ENCODE results near the gene SIGLEC11. TPM values are rescaled to one million over a fixed set of nuclear protein-coding genes. Genes with fewer than 3 reads are reported as not detected.
A peak's percentile ranks its signal among the peaks of the same experiment; 100 is the strongest.

Gene SIGLEC11
- polyA plus RNA-seq, 3 donors: 0.28 to 2.2 (median 0.67) TPM

- Histone ChIP-seq H3K4me1 (ENCODE audit: control insufficient read depth in 1 of 2, insufficient read depth in 2 of 2, low read length in 2 of 2) (peaks cover 46 to 60% of the 10 kb centered on the region in 2 donors), H4K20me1 (ENCODE audit: insufficient read depth, low read length) (no peaks in the 10 kb centered on the region)
- H3K4me3 Mint-ChIP-seq: no peak overlapping the region
These were observed 54.0 kb downstream of the SIGLEC11 start for GRCh38 chr19:49906879-49907564.

GRCh38 chr19:49904136-49904535 is 56.8 kb downstream of the SIGLEC11 start:
- H3K4me1 ChIP-seq (ENCODE audit: control insufficient read depth in 1 of 2, insufficient read depth in 2 of 2, low read length in 2 of 2): peaks cover 21 to 36% of the 10 kb centered on the region in 2 donors
- H4K20me1 ChIP-seq (ENCODE audit: insufficient read depth, low read length): no peaks in the 10 kb centered on the region
- no peaks in the 10 kb centered on the region for H3K27me3 ChIP-seq (ENCODE audit: control insufficient read depth in 2 of 2, insufficient read depth in 2 of 2, low read length in 2 of 2)
- Mint-ChIP-seq H3K27ac (peak overlapping the region; percentile 88 to 96 (median 92)), H3K4me3 (peak overlapping the region; percentile 82 to 93), H3K9me3 (no peaks in the 10 kb centered on the region), H3K4me1 (peaks cover 37% of the 10 kb centered on the region), H3K36me3 (peaks cover 31 to 36% of the 10 kb centered on the region in 2 donors), H3K27me3 (ENCODE audit: low read depth in 3 of 3) (peaks cover 1 to 17% (median 1%) of the 10 kb centered on the region in 3 donors)
- H3K36me3 ChIP-seq (replicated peaks in 1 of 2; ENCODE audit: control insufficient read depth in 1 of 2, insufficient read depth in 2 of 2, low read length in 2 of 2): peaks cover 25 to 35% of the 10 kb centered on the region in 2 donors
- H3K4me2 ChIP-seq (replicated peaks; ENCODE audit: extremely low read depth, low read length, poor library complexity, severe bottlenecking): peak overlapping the region; percentile 82
- DNase-seq: peak; percentile 25 to 64 (median 49)
- H3K4me3 ChIP-seq (replicated peaks in 1 of 3; ENCODE audit: low read depth in 2 of 3, low read length in 3 of 3): peak overlapping the region; percentile 30 to 78 (median 48)
- TF ChIP-seq CTCF (IDR thresholded peaks at IDR 0.05): no peak
- 0% methylated on average over 3 of the region's 6 CpGs for WGBS (ENCODE audit: insufficient coverage)
- H2AFZ ChIP-seq (ENCODE audit: insufficient read depth, low read depth, low read length, poor library complexity, severe bottlenecking): peak overlapping the region; percentile 77
- peak overlapping the region; percentile 58 for H3K9ac ChIP-seq (ENCODE audit: insufficient read depth, low read length, poor library complexity, severe bottlenecking)
- peaks cover 24% of the 10 kb centered on the region for H3K79me2 ChIP-seq (ENCODE audit: insufficient read depth, low read length)
- intact Hi-C loops (cut with micrococcal nuclease): no loop called here
- H3K27ac ChIP-seq (ENCODE audit: low read depth in 1 of 2, low read length in 2 of 2): peak overlapping the region; percentile 66 to 84
- no peaks in the 10 kb centered on the region for H3K9me3 ChIP-seq (replicated peaks in 1 of 2; ENCODE audit: control insufficient read depth in 1 of 2, insufficient read depth in 1 of 2, low read length in 2 of 2)

More at GRCh38 chr19:49906879-49907564, 54.0 kb downstream of the SIGLEC11 start:
- no peak overlapping the region for H3K4me3 ChIP-seq (replicated peaks in 1 of 3; ENCODE audit: low read depth in 2 of 3, low read length in 3 of 3)
- H2AFZ ChIP-seq (ENCODE audit: insufficient read depth, low read depth, low read length, poor library complexity, severe bottlenecking): no peak overlapping the region
- no peak for TF ChIP-seq CTCF (IDR thresholded peaks at IDR 0.05)
- H3K9ac ChIP-seq (ENCODE audit: insufficient read depth, low read length, poor library complexity, severe bottlenecking): no peak overlapping the region
- H3K4me1 Mint-ChIP-seq: peaks cover 57% of the 10 kb centered on the region
- H3K9me3 Mint-ChIP-seq: no peaks in the 10 kb centered on the region
- H3K27me3 ChIP-seq (ENCODE audit: control insufficient read depth in 2 of 2, insufficient read depth in 2 of 2, low read length in 2 of 2): no peaks in the 10 kb centered on the region
- H3K36me3 ChIP-seq (replicated peaks in 1 of 2; ENCODE audit: control insufficient read depth in 1 of 2, insufficient read depth in 2 of 2, low read length in 2 of 2): peaks cover 33 to 47% of the 10 kb centered on the region in 2 donors
- DNase-seq: no peak
- H3K9me3 ChIP-seq (replicated peaks in 1 of 2; ENCODE audit: control insufficient read depth in 1 of 2, insufficient read depth in 1 of 2, low read length in 2 of 2): no peaks in the 10 kb centered on the region
- H3K27ac Mint-ChIP-seq: peak overlapping the region in 5 of 7 donors; percentile 2 to 61 (median 36)
- peaks cover 40 to 48% of the 10 kb centered on the region in 2 donors for H3K36me3 Mint-ChIP-seq
- H3K4me2 ChIP-seq (replicated peaks; ENCODE audit: extremely low read depth, low read length, poor library complexity, severe bottlenecking): no peak overlapping the region
- peaks cover 37% of the 10 kb centered on the region for H3K79me2 ChIP-seq (ENCODE audit: insufficient read depth, low read length)
- H3K27ac ChIP-seq (ENCODE audit: low read depth in 1 of 2, low read length in 2 of 2): peak overlapping the region in 1 of 2 donors; percentile 23
- intact Hi-C loops (cut with micrococcal nuclease): no loop called here
- peaks cover 0 to 12% (median 1%) of the 10 kb centered on the region in 3 donors for H3K27me3 Mint-ChIP-seq (ENCODE audit: low read depth in 3 of 3)
- WGBS (ENCODE audit: insufficient coverage): 96% methylated on average over 15 of the region's 16 CpGs

Other genes starting within 250 kb of the SIGLEC11 start
- under 1 TPM; 0.37 to 0.81 (median 0.51) TPM for gene TSKS, start 197.9 kb downstream of the SIGLEC11 start, polyA plus RNA-seq
- 100 to 1,000 TPM in 1 of 3 donors, 10 to 100 TPM in 2; 12.1 to 117 (median 15.1) TPM for gene AP2A1, start 194.2 kb downstream of the SIGLEC11 start, polyA plus RNA-seq
- 10 to 100 TPM in 1 of 3 donors, 1 to 10 TPM in 2; 5.3 to 16.7 (median 5.3) TPM for gene FUZ, start 147.9 kb downstream of the SIGLEC11 start, polyA plus RNA-seq
- 10 to 100 TPM; 13.9 to 52.9 (median 18.5) TPM for gene MED25, start 142.9 kb downstream of the SIGLEC11 start, polyA plus RNA-seq
- gene PTOV1, start 110.0 kb downstream of the SIGLEC11 start, polyA plus RNA-seq: 10 to 100 TPM; 18.3 to 67.9 (median 31.2) TPM
- 10 to 100 TPM; 23.0 to 88.6 (median 30.2) TPM for gene PNKP, start 93.6 kb downstream of the SIGLEC11 start, polyA plus RNA-seq
- gene AKT1S1, start 83.8 kb downstream of the SIGLEC11 start, polyA plus RNA-seq: 10 to 100 TPM in 1 of 3 donors, 1 to 10 TPM in 2; 5.4 to 18.2 (median 6.6) TPM
- 10 to 100 TPM in 1 of 3 donors, 1 to 10 TPM in 2; 3.1 to 48.2 (median 4.5) TPM for gene TBC1D17, start 83.5 kb downstream of the SIGLEC11 start, polyA plus RNA-seq
- 1 to 10 TPM; 5.6 to 7.6 (median 7.0) TPM for gene IL4I1, start 64.3 kb downstream of the SIGLEC11 start, polyA plus RNA-seq
- 10 to 100 TPM in 1 of 3 donors, 1 to 10 TPM in 2; 5.8 to 22.1 (median 6.0) TPM for gene ATF5, start 32.0 kb downstream of the SIGLEC11 start, polyA plus RNA-seq
- 10 to 100 TPM; 32.3 to 62.2 (median 48.6) TPM for gene NUP62, start 31.7 kb downstream of the SIGLEC11 start, polyA plus RNA-seq
- gene VRK3, start 64.2 kb upstream of the SIGLEC11 start, polyA plus RNA-seq: 10 to 100 TPM; 42.8 to 47.3 (median 46.8) TPM
- 1 to 10 TPM in 2 of 3 donors, under 1 TPM in 1; 0.73 to 2.3 (median 1.6) TPM for gene ZNF473, start 64.8 kb upstream of the SIGLEC11 start, polyA plus RNA-seq
- gene IZUMO2, start 202.1 kb upstream of the SIGLEC11 start, polyA plus RNA-seq: not detected
- not detected for gene MYH14, start 242.4 kb upstream of the SIGLEC11 start, polyA plus RNA-seq

Data from CD14-positive monocyte (primary cell).